H9 (cell line): ENCODE data around the gene GRM5. TPM values are rescaled to one million over a fixed set of nuclear protein-coding genes. Genes with fewer than 3 reads are reported as not detected.

Source experiments
- DNase-seq: peaks from one replicate; pipeline ENCODE4 v3.0.0-alpha.2; 2017
- H2AFZ ChIP-seq: one replicate; pipeline ENCODE4 v1.6.1; 2013; ENCODE audit warnings: mild to moderate bottlenecking, low read length, control low read depth, moderate library complexity
- H2AK5ac ChIP-seq: 2 replicates; pipeline ENCODE4 v1.6.1; 2013; ENCODE audit warnings: low read length, control low read depth, mixed read lengths; ENCODE audit not compliant: insufficient read length
- H2BK120ac ChIP-seq: one replicate; pipeline ENCODE4 v1.6.1; 2013; ENCODE audit warnings: low read depth, mild to moderate bottlenecking, low read length, control low read depth, inconsistent platforms; ENCODE audit not compliant: poor library complexity, severe bottlenecking
- H2BK12ac ChIP-seq: 2 replicates; pipeline ENCODE4 v1.6.1; 2013; ENCODE audit warnings: low read length, control low read depth, mixed read lengths, low read depth; ENCODE audit not compliant: insufficient read length
- H2BK15ac ChIP-seq: 2 replicates; pipeline ENCODE4 v1.6.1; 2013; ENCODE audit warnings: low read depth, low read length, control low read depth
- H2BK20ac ChIP-seq: one replicate; pipeline ENCODE4 v1.6.1; 2013; ENCODE audit warnings: low read depth, mild to moderate bottlenecking, low read length, control low read depth, inconsistent platforms; ENCODE audit not compliant: poor library complexity, severe bottlenecking
- H2BK5ac ChIP-seq: 2 replicates; pipeline ENCODE4 v1.6.1; 2013; ENCODE audit warnings: low read length, control low read depth, mixed read lengths; ENCODE audit not compliant: insufficient read length
- H3K14ac ChIP-seq: 2 replicates; pipeline ENCODE4 v1.6.1; 2013; ENCODE audit warnings: low read length, control low read depth; ENCODE audit not compliant: insufficient read depth
- H3K18ac ChIP-seq: 2 replicates; pipeline ENCODE4 v1.6.1; 2013; ENCODE audit warnings: low read depth, mild to moderate bottlenecking, mixed read lengths, low read length, control low read depth; ENCODE audit not compliant: insufficient read length
- H3K23ac ChIP-seq: 2 replicates; pipeline ENCODE4 v1.6.1; 2013; ENCODE audit warnings: low read length, control low read depth, mixed read lengths, low read depth; ENCODE audit not compliant: insufficient read length
- H3K23me2 ChIP-seq: 2 replicates; pipeline ENCODE4 v1.6.1; 2013; ENCODE audit warnings: low read depth, mild to moderate bottlenecking, mixed read lengths, low read length, control low read depth; ENCODE audit not compliant: insufficient read length, poor library complexity, severe bottlenecking
- H3K27ac ChIP-seq: 2 replicates; pipeline ENCODE4 v1.5.1; 2013; ENCODE audit warnings: low read length, control low read depth, mixed read lengths, low read depth; ENCODE audit not compliant: insufficient read length
- H3K27me3 ChIP-seq: 2 replicates; pipeline ENCODE4 v1.6.1; 2013; ENCODE audit warnings: low read length, control low read depth, inconsistent platforms; ENCODE audit not compliant: insufficient read depth
- H3K4ac ChIP-seq: 2 replicates; pipeline ENCODE4 v1.6.1; 2013; ENCODE audit warnings: low read depth, mild to moderate bottlenecking, control low read depth, inconsistent platforms, low read length, moderate library complexity
- H3K4me1 ChIP-seq: 2 replicates; pipeline ENCODE4 v1.6.1; 2013; ENCODE audit warnings: low read length, control low read depth, inconsistent platforms; ENCODE audit not compliant: insufficient read depth
- H3K4me2 ChIP-seq: 2 replicates; pipeline ENCODE4 v1.6.1; 2013; ENCODE audit warnings: low read length, control low read depth, mixed read lengths; ENCODE audit not compliant: insufficient read length, insufficient read depth
- H3K56ac ChIP-seq: 2 replicates; pipeline ENCODE4 v1.6.1; 2013; ENCODE audit warnings: low read depth, mild to moderate bottlenecking, mixed read lengths, low read length, control low read depth; ENCODE audit not compliant: insufficient read length
- H3K79me1 ChIP-seq: 2 replicates; pipeline ENCODE4 v1.6.1; 2013; ENCODE audit warnings: low read depth, mild to moderate bottlenecking, moderate library complexity, low read length, control low read depth, inconsistent platforms; ENCODE audit not compliant: insufficient read depth, poor library complexity, severe bottlenecking
- H3K79me2 ChIP-seq: 2 replicates; pipeline ENCODE4 v1.6.1; 2013; ENCODE audit warnings: low read length, control low read depth, inconsistent platforms; ENCODE audit not compliant: insufficient read depth
- H3K9ac ChIP-seq: 2 replicates; pipeline ENCODE4 v1.6.1; 2013; ENCODE audit warnings: low read length, control low read depth, mixed read lengths; ENCODE audit not compliant: insufficient read length; ENCODE audit errors: extremely low read depth
- H3K9me3 ChIP-seq: one replicate; pipeline ENCODE4 v1.6.1; 2013; ENCODE audit warnings: low read depth, low read length, inconsistent platforms; ENCODE audit not compliant: control insufficient read depth
- H3T11ph ChIP-seq: one replicate; pipeline ENCODE4 v1.6.1; 2013; ENCODE audit warnings: mild to moderate bottlenecking, low read length, control low read depth, inconsistent platforms
- H4K20me1 ChIP-seq: one replicate; pipeline ENCODE4 v1.6.1; 2013; ENCODE audit not compliant: control insufficient read depth, insufficient read length, insufficient read depth
- H4K5ac ChIP-seq: 2 replicates; pipeline ENCODE4 v1.6.1; 2013; ENCODE audit warnings: low read depth, mild to moderate bottlenecking, mixed read lengths, low read length, control low read depth; ENCODE audit not compliant: insufficient read length
- H4K8ac ChIP-seq: replicated peaks from 2 replicates; pipeline ENCODE4 v1.6.1; 2013; ENCODE audit warnings: low read length, control low read depth, mixed read lengths, low read depth; ENCODE audit not compliant: insufficient read length
- H4K91ac ChIP-seq: 2 replicates; pipeline ENCODE4 v1.6.1; 2013; ENCODE audit warnings: low read depth, mild to moderate bottlenecking, moderate library complexity, mixed read lengths, low read length, control low read depth; ENCODE audit not compliant: insufficient read length
- H3K27ac Mint-ChIP-seq, 3 experiments: 2 replicates in 2 of 3; 3 replicates in 1 of 3; pipeline ENCODE4 v1.8.0; 2020 to 2021; ENCODE audit warnings: mixed read lengths in 3 of 3, mild to moderate bottlenecking in 1 of 3, moderate library complexity in 1 of 3
- H3K27me3 Mint-ChIP-seq: 2 replicates; pipeline ENCODE4 v1.8.0; 2021; ENCODE audit warnings: low read depth, mild to moderate bottlenecking, moderate library complexity, mixed read lengths
- H3K36me3 Mint-ChIP-seq, 3 experiments: 2 replicates in 2 of 3; 3 replicates in 1 of 3; pipeline ENCODE4 v1.8.0; 2020 to 2021; ENCODE audit warnings: low read depth in 3 of 3, mixed read lengths in 3 of 3; ENCODE audit not compliant: insufficient read depth in 1 of 3
- H3K4me1 Mint-ChIP-seq, 2 experiments: 2 replicates each; pipeline ENCODE4 v1.8.0; 2020; ENCODE audit warnings: mixed read lengths in 2 of 2
- H3K4me3 Mint-ChIP-seq, 2 experiments: 2 replicates in 1 of 2; 3 replicates in 1 of 2; pipeline ENCODE4 v1.8.0; 2020 to 2021; ENCODE audit warnings: mild to moderate bottlenecking in 2 of 2, mixed read lengths in 2 of 2, moderate library complexity in 1 of 2
- H3K9me3 Mint-ChIP-seq, 2 experiments: 2 replicates in 1 of 2; 3 replicates in 1 of 2; pipeline ENCODE4 v1.8.0; 2020; ENCODE audit warnings: mild to moderate bottlenecking in 2 of 2, mixed read lengths in 2 of 2, moderate library complexity in 1 of 2
- CTCF ChIP-seq: fragments of 200-600 bp; sonication (generic); conservative IDR thresholded peaks from 3 replicates; pipeline ENCODE4 v1.8.0; 2021; ENCODE audit warnings: antibody characterized with exemption, mild to moderate bottlenecking
- WGBS: extraction: QIAGEN DNeasy Blood & Tissue Kit; methylation state at CpG from one replicate; pipeline ENCODE4 v1.1.7; 2013; ENCODE audit warnings: missing lambda C conversion rate, low lambda C conversion rate, mixed read lengths; ENCODE audit not compliant: insufficient read length; ENCODE audit errors: extremely low coverage; 5-methylcytosine and 5-hydroxymethylcytosine counted together
- total RNA-seq: library from RNA; stranded (reverse); gene quantifications from 2 replicates; pipeline ENCODE4 v1.2.1, GENCODE V29; 2021

GRM5 gene
- total RNA-seq, 1 experiment from 2014 or later, result not detected

- Mint-ChIP-seq H3K27me3 (no peaks in the 10 kb centered on the region), H3K36me3 (no peaks in the 10 kb centered on the region; a peak in 1 of 7 replicates), H3K9me3 (peaks cover 7% of the 10 kb centered on the region in 2 experiments; a peak in 4 of 5 replicates), H3K27ac (no peak overlapping the region), H3K4me3 (no peak overlapping the region), H3K4me1 (peaks cover 2 to 3% of the 10 kb centered on the region in 2 experiments)
- Histone ChIP-seq H2BK120ac (no peak overlapping the region), H3K4me2 (no peak overlapping the region), H4K20me1 (no peaks in the 10 kb centered on the region), H3K14ac (no peak overlapping the region), H3K23me2 (no peaks in the 10 kb centered on the region), H2BK12ac (no peak overlapping the region), H4K5ac (no peak overlapping the region), H3K9me3 (no peaks in the 10 kb centered on the region), H3K9ac (no peak overlapping the region), H4K91ac (no peak overlapping the region), H2AFZ (no peak overlapping the region), H3K79me2 (no peaks in the 10 kb centered on the region), H3K4ac (no peak overlapping the region), H3K56ac (no peak overlapping the region), H3K18ac (no peak overlapping the region), H3K79me1 (no peaks in the 10 kb centered on the region), H3K27me3 (no peaks in the 10 kb centered on the region), H3T11ph (no peak overlapping the region), H2BK15ac (no peak overlapping the region), H2BK5ac (no peak overlapping the region), H3K27ac (no peak overlapping the region), H2BK20ac (no peak overlapping the region), H2AK5ac (no peak overlapping the region), H4K8ac (no peak overlapping the region), H3K23ac (no peak overlapping the region), H3K4me1 (no peaks in the 10 kb centered on the region)
- TF ChIP-seq CTCF, result no peak
- no peak for DNase-seq
- WGBS, result no CpG with 5 or more reads among the region's 2 CpGs
Measured at GRCh38 chr11:88651556-88651955, 414.2 kb downstream of the GRM5 start.
